Activated CD8-positive, alpha-beta memory T cell treated with anti-CD3 and anti-CD28 coated beads, Interleukin-2, amount 10 ng/mL, durations not matched to agents 7 days and 5 days (primary cell): ENCODE measurements around the gene IQGAP2. TPM values are rescaled to one million over a fixed set of nuclear protein-coding genes. Genes with fewer than 3 reads are reported as not detected.
A peak's percentile ranks its signal among the peaks of the same experiment; 100 is the strongest.
"Not testable (repeated sequence)": the region's sequence is repeated elsewhere in the genome, so short reads cannot be mapped to it uniquely, and the experiment has no call there.

Source experiments
- ATAC-seq: fragments of 150-1000 bp; cut with Tn5 transposase; one replicate; pipeline ENCODE4 v1.10.0; 2021; ENCODE audit warnings: moderate library complexity
- CTCF ChIA-PET: fragments of 350-600 bp; sonication (Branson Sonifier 250); formaldehyde crosslinking; loops from one replicate; lab custom pipeline; 2021; ENCODE audit warnings: antibody characterized with exemption; lab: Charles Lee
- DNase-seq: peaks from one replicate; pipeline ENCODE4 v3.0.0-alpha.2; 2020
- H3K27ac Mint-ChIP-seq: one replicate; pipeline ENCODE4 v1.8.0; 2021; ENCODE audit warnings: mild to moderate bottlenecking, mixed read lengths
- H3K27me3 Mint-ChIP-seq: one replicate; pipeline ENCODE4 v1.8.0; 2021; ENCODE audit warnings: mixed read lengths
- H3K36me3 Mint-ChIP-seq: one replicate; pipeline ENCODE4 v1.8.0; 2021; ENCODE audit warnings: mild to moderate bottlenecking, mixed read lengths
- H3K4me1 Mint-ChIP-seq: one replicate; pipeline ENCODE4 v1.8.0; 2021; ENCODE audit warnings: mixed read lengths
- H3K4me3 Mint-ChIP-seq: one replicate; pipeline ENCODE4 v1.8.0; 2021; ENCODE audit warnings: mild to moderate bottlenecking, moderate library complexity, mixed read lengths
- H3K9me3 Mint-ChIP-seq: one replicate; pipeline ENCODE4 v1.8.0; 2022; ENCODE audit warnings: low read depth, mixed read lengths
- total RNA-seq, 2 experiments: library from RNA; stranded (reverse); gene quantifications; one replicate each; pipeline ENCODE4 v1.2.3, GENCODE V29; 2021

IQGAP2 gene
- total RNA-seq, 2 experiments from 2014 or later = 70.2 to 118 TPM

GRCh38 chr5:76736679-76737556, 333.8 kb downstream of the IQGAP2 start:
- Mint-ChIP-seq H3K4me3 (peak overlapping the region; percentile 41), H3K27me3 (no peaks in the 10 kb centered on the region), H3K9me3 (no peaks in the 10 kb centered on the region), H3K27ac (peak overlapping the region; percentile 87), H3K4me1 (peaks cover 86% of the 10 kb centered on the region), H3K36me3 (peaks cover 34% of the 10 kb centered on the region)
- CTCF ChIA-PET = interaction anchor here (0.6 to 6.6 kb wide), 15 partner anchors 8 to 194 kb away, joined by 3 to 67 read pairs (median 4); no protein-coding TSS in a partner anchor
- DNase-seq (peak; percentile 37), ATAC-seq (no peak)

GRCh38 chr5:76737846-76738245, 334.8 kb downstream of the IQGAP2 start:
- Mint-ChIP-seq H3K36me3 (peaks cover 28% of the 10 kb centered on the region), H3K27ac (peak overlapping the region; percentile 97), H3K27me3 (no peaks in the 10 kb centered on the region), H3K4me1 (peaks cover 78% of the 10 kb centered on the region), H3K9me3 (no peaks in the 10 kb centered on the region), H3K4me3 (peak overlapping the region; percentile 65)
- CTCF ChIA-PET = interaction anchor here (1.0 to 6.6 kb wide), 13 partner anchors 9 to 293 kb away, joined by 3 to 67 read pairs (median 4); no protein-coding TSS in a partner anchor
- DNase-seq (peak; percentile 33), ATAC-seq (no peak)

GRCh38 chr5:76741506-76741905, 338.4 kb downstream of the IQGAP2 start:
- DNase-seq = peak; percentile 37
- not testable (repeated sequence) for H3K9me3 Mint-ChIP-seq, H3K36me3 Mint-ChIP-seq, H3K4me3 Mint-ChIP-seq, H3K27me3 Mint-ChIP-seq, ATAC-seq
- CTCF ChIA-PET = interaction anchor here (1.3 to 6.6 kb wide), 3 partner anchors 11 to 114 kb away, joined by 4 to 67 read pairs (median 5); no protein-coding TSS in a partner anchor
- peak overlapping the region; percentile 0 for H3K27ac Mint-ChIP-seq
- H3K4me1 Mint-ChIP-seq = peaks cover 49% of the 10 kb centered on the region

GRCh38 chr5:76742583-76742982, 339.5 kb downstream of the IQGAP2 start:
- no peak for ATAC-seq
- Mint-ChIP-seq H3K4me1 (peaks cover 40% of the 10 kb centered on the region), H3K36me3 (no peaks in the 10 kb centered on the region), H3K4me3 (no peak overlapping the region), H3K27me3 (no peaks in the 10 kb centered on the region), H3K9me3 (no peaks in the 10 kb centered on the region), H3K27ac (no peak overlapping the region)
- CTCF ChIA-PET = interaction anchor here (0.9 to 1.2 kb wide), 3 partner anchors 20 to 32 kb away, joined by 3 to 6 read pairs (median 3); no protein-coding TSS in a partner anchor
- peak; percentile 26 for DNase-seq

GRCh38 chr5:76744632-76745031, 341.5 kb downstream of the IQGAP2 start:
- no peak for ATAC-seq
- DNase-seq = no peak
- H3K9me3 Mint-ChIP-seq = no peaks in the 10 kb centered on the region
- H3K4me3 Mint-ChIP-seq = no peak overlapping the region
- H3K4me1 Mint-ChIP-seq = peaks cover 24% of the 10 kb centered on the region
- CTCF ChIA-PET = interaction anchor here (0.6 to 2.2 kb wide), 5 partner anchors 8 to 30 kb away, joined by 3 to 13 read pairs (median 3); no protein-coding TSS in a partner anchor
- H3K27ac Mint-ChIP-seq = peak overlapping the region; percentile 24
- H3K27me3 Mint-ChIP-seq = no peaks in the 10 kb centered on the region
- H3K36me3 Mint-ChIP-seq = no peaks in the 10 kb centered on the region

GRCh38 chr5:76745670-76746069, 342.6 kb downstream of the IQGAP2 start:
- Mint-ChIP-seq H3K36me3 (no peaks in the 10 kb centered on the region), H3K4me3 (no peak overlapping the region), H3K9me3 (no peaks in the 10 kb centered on the region), H3K27me3 (no peaks in the 10 kb centered on the region), H3K27ac (no peak overlapping the region), H3K4me1 (peaks cover 16% of the 10 kb centered on the region)
- DNase-seq (peak; percentile 22), ATAC-seq (no peak)
- CTCF ChIA-PET = interaction anchor here (1.4 to 2.2 kb wide), 2 partner anchors 29 kb away, joined by 4 to 13 read pairs; no protein-coding TSS in a partner anchor

GRCh38 chr5:76746677-76747076, 343.6 kb downstream of the IQGAP2 start:
- DNase-seq (no peak), ATAC-seq (no peak)
- H3K9me3 Mint-ChIP-seq = no peaks in the 10 kb centered on the region
- H3K36me3 Mint-ChIP-seq = no peaks in the 10 kb centered on the region
- CTCF ChIA-PET = interaction anchor here (0.8 to 1.4 kb wide), 3 partner anchors 8 to 28 kb away, joined by 3 to 5 read pairs (median 4); no protein-coding TSS in a partner anchor
- peaks cover 6% of the 10 kb centered on the region for H3K4me1 Mint-ChIP-seq
- no peaks in the 10 kb centered on the region for H3K27me3 Mint-ChIP-seq
- H3K27ac Mint-ChIP-seq = no peak overlapping the region
- H3K4me3 Mint-ChIP-seq = no peak overlapping the region

GRCh38 chr5:76747706-76748105, 344.6 kb downstream of the IQGAP2 start:
- Mint-ChIP-seq H3K4me1 (peaks cover 4% of the 10 kb centered on the region), H3K27me3 (no peaks in the 10 kb centered on the region), H3K9me3 (no peaks in the 10 kb centered on the region), H3K27ac (no peak overlapping the region), H3K4me3 (no peak overlapping the region), H3K36me3 (no peaks in the 10 kb centered on the region)
- DNase-seq = no peak
- no peak for ATAC-seq
- CTCF ChIA-PET = interaction anchor here (1.0 to 1.3 kb wide), 2 partner anchors 9 to 27 kb away, joined by 3 read pairs; no protein-coding TSS in a partner anchor

- H3K4me1 Mint-ChIP-seq = peaks cover 4% of the 10 kb centered on the region
- no peaks in the 10 kb centered on the region for H3K27me3 Mint-ChIP-seq
- no peak overlapping the region for H3K27ac Mint-ChIP-seq
- no peak overlapping the region for H3K4me3 Mint-ChIP-seq
- ATAC-seq (no peak), DNase-seq (no peak)
- CTCF ChIA-PET = interaction anchor here (0.8 to 1.5 kb wide), 2 partner anchors 23 to 47 kb away, joined by 3 to 4 read pairs; no protein-coding TSS in a partner anchor
- no peaks in the 10 kb centered on the region for H3K9me3 Mint-ChIP-seq
- no peaks in the 10 kb centered on the region for H3K36me3 Mint-ChIP-seq
Observed at GRCh38 chr5:76751291-76751690, 348.2 kb downstream of the IQGAP2 start.

- CTCF ChIA-PET = interaction anchor here (0.8 to 1.9 kb wide), 3 partner anchors 14 to 20 kb away, joined by 3 to 6 read pairs (median 4); no protein-coding TSS in a partner anchor
- no peaks in the 10 kb centered on the region for H3K4me1 Mint-ChIP-seq
- no peaks in the 10 kb centered on the region for H3K27me3 Mint-ChIP-seq
Observed at GRCh38 chr5:76754668-76755078, 351.6 kb downstream of the IQGAP2 start.

GRCh38 chr5:76755779-76756637, 352.9 kb downstream of the IQGAP2 start:
- H3K27me3 Mint-ChIP-seq = no peaks in the 10 kb centered on the region
- no peaks in the 10 kb centered on the region for H3K4me1 Mint-ChIP-seq
- H3K9me3 Mint-ChIP-seq = no peaks in the 10 kb centered on the region
- DNase-seq (no peak), ATAC-seq (no peak)
- no peaks in the 10 kb centered on the region for H3K36me3 Mint-ChIP-seq
- no peak overlapping the region for H3K27ac Mint-ChIP-seq
- no peak overlapping the region for H3K4me3 Mint-ChIP-seq
- CTCF ChIA-PET = interaction anchor here (0.8 to 3.0 kb wide), 3 partner anchors 12 to 19 kb away, joined by 3 to 7 read pairs (median 4); no protein-coding TSS in a partner anchor

More at GRCh38 chr5:76754668-76755078, 351.6 kb downstream of the IQGAP2 start:
- ATAC-seq (no peak), DNase-seq (no peak)
- Mint-ChIP-seq H3K4me3 (no peak overlapping the region), H3K9me3 (no peaks in the 10 kb centered on the region), H3K36me3 (no peaks in the 10 kb centered on the region), H3K27ac (no peak overlapping the region)

GRCh38 chr5:76757049-76757448, 354.0 kb downstream of the IQGAP2 start:
- no peak for DNase-seq
- no peaks in the 10 kb centered on the region for H3K36me3 Mint-ChIP-seq
- peaks cover 3% of the 10 kb centered on the region for H3K4me1 Mint-ChIP-seq
- no peaks in the 10 kb centered on the region for H3K27me3 Mint-ChIP-seq
- ATAC-seq = no peak
- no peak overlapping the region for H3K27ac Mint-ChIP-seq
- no peak overlapping the region for H3K4me3 Mint-ChIP-seq
- CTCF ChIA-PET = interaction anchor here (1.5 to 3.0 kb wide), 2 partner anchors 17 kb away, joined by 4 to 7 read pairs; no protein-coding TSS in a partner anchor
- no peaks in the 10 kb centered on the region for H3K9me3 Mint-ChIP-seq
